ENCODE data around the gene SCNN1A.

GRCh38 chr12:6338955-6339354, 36.4 kb downstream of the SCNN1A start:
- TF ChIP-seq POLR2AphosphoS5 (IDR thresholded peaks at IDR 0.05; ENCODE audit: insufficient read depth in 1 of 2, low read depth in 1 of 2) (no peak), CTCF (IDR thresholded peaks at IDR 0.05) (no peak), POLR2A (IDR thresholded peaks at IDR 0.05) (no peak)
